WTC11 (cell line): ENCODE data around the gene KIF21B. TPM values are rescaled to one million over a fixed set of nuclear protein-coding genes. Genes with fewer than 3 reads are reported as not detected.

ENCODE experiments used
- ATAC-seq: fragments of 200-7000 bp; cut with Tn5 transposase; 2 replicates; pipeline ENCODE4 v1.10.0; 2021; ENCODE audit warnings: mild to moderate bottlenecking, moderate library complexity
- CTCF ChIA-PET: fragments of 300-600 bp; sonication (Branson Sonifier 250); formaldehyde crosslinking; loops from one replicate; lab custom pipeline; 2021; ENCODE audit warnings: antibody characterized with exemption; lab: Charles Lee
- POLR2A ChIA-PET: fragments of 350-600 bp; sonication (Branson Sonifier 250); formaldehyde crosslinking; loops from one replicate; lab custom pipeline; 2021; ENCODE audit warnings: antibody characterized with exemption; lab: Charles Lee
- DNase-seq: peaks from one replicate; pipeline ENCODE4 v3.0.0; 2021; ENCODE audit warnings: low spot score
- H3K27ac Mint-ChIP-seq: 2 replicates; pipeline ENCODE4 v1.8.0; 2021; ENCODE audit warnings: mixed read lengths
- H3K27me3 Mint-ChIP-seq: 2 replicates; pipeline ENCODE4 v1.8.0; 2021; ENCODE audit warnings: low read depth, mild to moderate bottlenecking, moderate library complexity, mixed read lengths
- H3K36me3 Mint-ChIP-seq: 2 replicates; pipeline ENCODE4 v1.8.0; 2021; ENCODE audit warnings: mixed read lengths
- H3K4me1 Mint-ChIP-seq: 2 replicates; pipeline ENCODE4 v1.8.0; 2022; ENCODE audit warnings: mixed read lengths
- H3K4me3 Mint-ChIP-seq: 2 replicates; pipeline ENCODE4 v1.8.0; 2021; ENCODE audit warnings: mild to moderate bottlenecking, moderate library complexity, mixed read lengths
- H3K9me3 Mint-ChIP-seq: 2 replicates; pipeline ENCODE4 v1.8.0; 2021; ENCODE audit warnings: mixed read lengths
- AFF4 ChIP-seq: sonication (generic); formaldehyde crosslinking; IDR thresholded peaks from 2 replicates; pipeline ENCODE4 v1.8.1; 2023; ENCODE audit warnings: mild to moderate bottlenecking, missing genetic modification reagents, borderline replicate concordance
- ARID4B ChIP-seq: sonication (generic); formaldehyde crosslinking; IDR thresholded peaks from 2 replicates; pipeline ENCODE4 v1.8.0; 2023; ENCODE audit warnings: missing genetic modification reagents, mild to moderate bottlenecking, borderline replicate concordance
- CBFB ChIP-seq: sonication (generic); formaldehyde crosslinking; IDR thresholded peaks from 2 replicates; pipeline ENCODE4 v1.8.1; 2022; ENCODE audit warnings: mild to moderate bottlenecking, low read depth, missing genetic modification reagents
- CDX4 ChIP-seq: fragments of 250-450 bp; sonication (Bioruptor Pico); IDR thresholded peaks from 2 replicates; pipeline ENCODE4 v1.9.0; 2021; ENCODE audit warnings: moderate library complexity, mild to moderate bottlenecking, inconsistent platforms, borderline replicate concordance
- E2F4 ChIP-seq: sonication (generic); formaldehyde crosslinking; IDR thresholded peaks from 2 replicates; pipeline ENCODE4 v1.8.1; 2022; ENCODE audit warnings: low read depth, mild to moderate bottlenecking, moderate library complexity, missing genetic modification reagents, borderline replicate concordance
- GABPB1 ChIP-seq: sonication (generic); formaldehyde crosslinking; IDR thresholded peaks from 2 replicates; pipeline ENCODE4 v1.8.1; 2023; ENCODE audit warnings: mild to moderate bottlenecking, missing genetic modification reagents
- GRHL2 ChIP-seq: fragments of 250-450 bp; sonication (Bioruptor Pico); IDR thresholded peaks from 2 replicates; pipeline ENCODE4 v1.8.0; 2022; ENCODE audit warnings: mild to moderate bottlenecking, moderate library complexity; ENCODE audit not compliant: insufficient replicate concordance, severe bottlenecking
- HMGXB4 ChIP-seq: sonication (generic); formaldehyde crosslinking; IDR thresholded peaks from 2 replicates; pipeline ENCODE4 v1.8.1; 2023; ENCODE audit warnings: mild to moderate bottlenecking, moderate library complexity, missing genetic modification reagents
- JAZF1 ChIP-seq: fragments of 250-450 bp; sonication (Bioruptor Pico); IDR thresholded peaks from 2 replicates; pipeline ENCODE4 v1.9.0; 2021; ENCODE audit warnings: moderate library complexity, mild to moderate bottlenecking, inconsistent platforms
- MYBL2 ChIP-seq: sonication (generic); formaldehyde crosslinking; IDR thresholded peaks from 2 replicates; pipeline ENCODE4 v1.8.1; 2023; ENCODE audit warnings: mild to moderate bottlenecking, moderate library complexity, missing genetic modification reagents
- NR2C2 ChIP-seq: sonication (generic); formaldehyde crosslinking; IDR thresholded peaks from 2 replicates; pipeline ENCODE4 v1.8.0; 2022; ENCODE audit warnings: mild to moderate bottlenecking, missing genetic modification reagents
- NR3C1 ChIP-seq: sonication (generic); formaldehyde crosslinking; conservative IDR thresholded peaks from 2 replicates; pipeline ENCODE4 v1.8.1; 2023; ENCODE audit warnings: low read depth, mild to moderate bottlenecking, missing genetic modification reagents
- SMAD3 ChIP-seq: sonication (generic); formaldehyde crosslinking; IDR thresholded peaks from 2 replicates; pipeline ENCODE4 v1.8.0; 2022; ENCODE audit warnings: missing genetic modification reagents, mild to moderate bottlenecking, borderline replicate concordance
- SP1 ChIP-seq: sonication (generic); formaldehyde crosslinking; conservative IDR thresholded peaks from 2 replicates; pipeline ENCODE4 v1.8.1; 2022; ENCODE audit warnings: missing genetic modification reagents
- USF2 ChIP-seq: sonication (generic); formaldehyde crosslinking; IDR thresholded peaks from 2 replicates; pipeline ENCODE4 v1.8.1; 2023; ENCODE audit warnings: mild to moderate bottlenecking, missing genetic modification reagents, moderate library complexity
- ZNF138 ChIP-seq: sonication (generic); formaldehyde crosslinking; conservative IDR thresholded peaks from 2 replicates; pipeline ENCODE4 v1.8.1; 2022; ENCODE audit warnings: mild to moderate bottlenecking, moderate library complexity, missing genetic modification reagents
- ZNF281 ChIP-seq: sonication (generic); formaldehyde crosslinking; IDR thresholded peaks from 2 replicates; pipeline ENCODE4 v1.8.0; 2023; ENCODE audit warnings: mild to moderate bottlenecking, missing genetic modification reagents
- ZNF317 ChIP-seq: sonication (generic); formaldehyde crosslinking; IDR thresholded peaks from 2 replicates; pipeline ENCODE4 v1.8.1; 2023; ENCODE audit warnings: low read depth, mild to moderate bottlenecking, moderate library complexity, missing genetic modification reagents, borderline replicate concordance
- total RNA-seq: library from RNA; stranded (reverse); gene quantifications from 3 replicates; pipeline ENCODE4 v1.2.3, GENCODE V29; 2021

KIF21B gene
- total RNA-seq, 1 experiment from 2014 or later, result 19.4 TPM

- Mint-ChIP-seq H3K4me1 (peaks cover 6% of the 10 kb centered on the region), H3K27me3 (no peaks in the 10 kb centered on the region; the same call in 1 of the 2 replicates), H3K9me3 (no peaks in the 10 kb centered on the region), H3K36me3 (no peaks in the 10 kb centered on the region), H3K4me3 (no peak overlapping the region), H3K27ac (no peak overlapping the region)
- ATAC-seq (no peak), DNase-seq (no peak)
- POLR2A ChIA-PET, result no interaction called here
- no peak for TF ChIP-seq ZNF281
- TF ChIP-seq ZNF317 (CRISPR knock-in tag), result no peak
- no peak for TF ChIP-seq NR2C2
- TF ChIP-seq GABPB1 (CRISPR knock-in tag), result no peak
- TF ChIP-seq USF2 (CRISPR knock-in tag), result no peak
- TF ChIP-seq CDX4 (CRISPR knock-in tag), result no peak
- no peak for TF ChIP-seq AFF4
- TF ChIP-seq E2F4 (CRISPR knock-in tag), result no peak
- TF ChIP-seq SMAD3 (CRISPR knock-in tag), result no peak
- TF ChIP-seq ZNF138, result no peak
- no peak for TF ChIP-seq GRHL2
- no peak for TF ChIP-seq HMGXB4 (CRISPR knock-in tag)
- no peak for TF ChIP-seq NR3C1 (CRISPR knock-in tag)
- no peak for TF ChIP-seq SP1 (CRISPR knock-in tag)
- no peak for TF ChIP-seq CBFB
- no peak for TF ChIP-seq MYBL2 (CRISPR knock-in tag)
- TF ChIP-seq ARID4B (CRISPR knock-in tag), result no peak
- TF ChIP-seq JAZF1, result no peak
- CTCF ChIA-PET, result interaction anchor here (1.0 to 3.6 kb wide), 7 partner anchors 24 to 77 kb away, joined by 3 to 20 read pairs (median 6); partner anchors contain the start of gene KIF21B
Measured at GRCh38 chr1:201049248-201049831, 25.8 kb upstream of the KIF21B start.
